Astrocyte of the cerebellum (primary cell): ENCODE data around the gene EDA.
A peak's percentile ranks its signal among the peaks of the same experiment; 100 is the strongest.

Source experiments
- DNase-seq: peaks from one replicate; pipeline ENCODE4 v3.0.0-alpha.2; 2011; ENCODE audit warnings: low read depth
- H3K4me3 ChIP-seq: 2 replicates; pipeline ENCODE4 v1.5.1; 2011; ENCODE audit warnings: mild to moderate bottlenecking, low read depth, low read length, moderate library complexity
- in situ Hi-C: cut with HindIII; loops from 2 replicates; pipeline ENCODE4 v1.10.0; 2017; ENCODE audit warnings: low sequenced_read_pairs
- TF ChIP-seq, protein P1 (sequence below): IDR thresholded peaks from 2 replicates; pipeline ENCODE4 v1.5.1; 2012; ENCODE audit warnings: low read length, low read depth, moderate library complexity, mild to moderate bottlenecking; ENCODE audit errors: missing control alignments

The EDA gene

DNA sequence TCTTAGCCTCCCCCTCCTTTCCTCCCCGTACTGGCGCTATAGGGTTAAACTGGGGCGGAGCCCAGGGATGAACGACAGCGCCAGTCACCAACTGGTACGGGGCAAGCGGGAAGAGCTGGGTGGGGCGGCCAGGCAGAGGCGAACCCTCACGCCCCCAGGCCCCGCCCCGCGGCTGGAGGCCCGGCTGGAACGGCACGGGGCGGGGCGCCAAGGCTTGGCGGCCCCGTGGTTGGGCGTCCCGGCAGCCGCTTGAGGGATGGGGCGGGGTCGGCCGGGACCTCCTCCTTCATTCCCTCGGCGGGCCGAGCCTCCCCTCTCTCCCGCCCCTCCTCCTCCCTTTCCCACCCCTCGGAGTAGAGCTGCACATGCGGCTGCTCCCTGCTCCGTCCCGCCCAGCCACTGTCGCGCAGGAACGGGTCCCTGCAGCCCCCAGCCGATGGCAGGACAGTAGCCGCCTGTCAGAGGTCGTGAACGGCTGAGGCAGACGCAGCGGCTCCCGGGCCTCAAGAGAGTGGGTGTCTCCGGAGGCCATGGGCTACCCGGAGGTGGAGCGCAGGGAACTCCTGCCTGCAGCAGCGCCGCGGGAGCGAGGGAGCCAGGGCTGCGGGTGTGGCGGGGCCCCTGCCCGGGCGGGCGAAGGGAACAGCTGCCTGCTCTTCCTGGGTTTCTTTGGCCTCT, at the start of gene EDA:
EDA (plus strand) TSS at position 335 of the 678 bp plus-strand sequence.
- TF ChIP-seq, protein P1, sequence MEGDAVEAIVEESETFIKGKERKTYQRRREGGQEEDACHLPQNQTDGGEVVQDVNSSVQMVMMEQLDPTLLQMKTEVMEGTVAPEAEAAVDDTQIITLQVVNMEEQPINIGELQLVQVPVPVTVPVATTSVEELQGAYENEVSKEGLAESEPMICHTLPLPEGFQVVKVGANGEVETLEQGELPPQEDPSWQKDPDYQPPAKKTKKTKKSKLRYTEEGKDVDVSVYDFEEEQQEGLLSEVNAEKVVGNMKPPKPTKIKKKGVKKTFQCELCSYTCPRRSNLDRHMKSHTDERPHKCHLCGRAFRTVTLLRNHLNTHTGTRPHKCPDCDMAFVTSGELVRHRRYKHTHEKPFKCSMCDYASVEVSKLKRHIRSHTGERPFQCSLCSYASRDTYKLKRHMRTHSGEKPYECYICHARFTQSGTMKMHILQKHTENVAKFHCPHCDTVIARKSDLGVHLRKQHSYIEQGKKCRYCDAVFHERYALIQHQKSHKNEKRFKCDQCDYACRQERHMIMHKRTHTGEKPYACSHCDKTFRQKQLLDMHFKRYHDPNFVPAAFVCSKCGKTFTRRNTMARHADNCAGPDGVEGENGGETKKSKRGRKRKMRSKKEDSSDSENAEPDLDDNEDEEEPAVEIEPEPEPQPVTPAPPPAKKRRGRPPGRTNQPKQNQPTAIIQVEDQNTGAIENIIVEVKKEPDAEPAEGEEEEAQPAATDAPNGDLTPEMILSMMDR = no peak
- in situ Hi-C loops = no loop called here
- peak within 1 kb of the TSS; percentile 39 for H3K4me3 ChIP-seq
- peak; percentile 24 for DNase-seq

GRCh38 chrX:69568828-69569227, 47.1 kb upstream of the EDA start:
- no peak for DNase-seq
- TF ChIP-seq, protein P1 = no peak
- H3K4me3 ChIP-seq = no peak overlapping the region
- in situ Hi-C loops = no loop called here

DNA sequence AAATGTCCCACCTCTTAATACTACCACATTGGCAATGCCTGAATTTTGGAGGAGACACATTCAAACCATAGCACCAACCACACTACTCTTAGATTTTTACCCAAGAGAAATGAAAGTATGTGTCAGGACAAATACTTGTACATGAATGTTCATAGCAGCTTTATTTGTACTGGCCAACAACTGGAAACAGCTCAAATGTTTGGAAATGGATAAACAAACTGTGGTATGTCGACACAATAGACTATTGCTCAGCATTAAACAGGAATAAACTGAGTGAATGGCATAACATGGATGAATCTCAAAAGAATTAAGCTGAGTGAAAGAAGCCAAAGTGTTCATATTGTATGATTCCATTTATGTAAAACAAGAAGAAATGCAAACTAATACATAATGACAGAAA, 18.5 kb upstream of the EDA start:
- no peak for DNase-seq
- H3K4me3 ChIP-seq = no peak overlapping the region
- TF ChIP-seq, protein P1 = no peak
- in situ Hi-C loops = no loop called here

GRCh38 chrX:69600182-69600581, 15.7 kb upstream of the EDA start:
- TF ChIP-seq, protein P1 = no peak
- no peak for DNase-seq
- in situ Hi-C loops = no loop called here
- no peak overlapping the region for H3K4me3 ChIP-seq

GRCh38 chrX:69603566-69604194, 12.2 kb upstream of the EDA start:
- TF ChIP-seq, protein P1 = no peak
- no peak overlapping the region for H3K4me3 ChIP-seq
- in situ Hi-C loops = no loop called here
- no peak for DNase-seq

DNA sequence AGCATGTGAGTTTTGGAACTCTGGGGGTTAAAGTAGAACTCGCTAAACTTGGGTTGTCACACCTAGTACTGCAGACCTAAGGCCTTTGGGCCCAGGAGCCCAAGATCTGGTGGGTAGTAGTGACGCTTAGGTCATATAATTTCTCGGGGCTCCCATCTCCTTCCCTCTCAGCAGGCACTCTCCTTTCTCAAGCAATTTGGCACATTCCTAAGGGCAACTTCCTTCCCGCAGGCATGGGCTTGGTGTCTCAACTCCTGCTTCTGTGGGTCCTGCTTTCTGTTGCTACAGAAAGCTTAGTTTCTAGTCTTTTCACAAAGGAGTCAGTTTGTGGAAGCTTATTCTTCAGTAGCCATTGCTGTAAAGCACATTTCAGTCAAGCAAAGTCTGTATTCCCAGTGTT, 10.4 kb upstream of the EDA start:
- in situ Hi-C loops = no loop called here
- TF ChIP-seq, protein P1 = no peak
- H3K4me3 ChIP-seq = no peak overlapping the region
- DNase-seq = no peak
